Urinary bladder (tissue), 4 donors: Measurements from ENCODE around the gene RILPL2. TPM values are rescaled to one million over a fixed set of nuclear protein-coding genes. Genes with fewer than 3 reads are reported as not detected.
"Not testable (repeated sequence)": the region's sequence is repeated elsewhere in the genome, so short reads cannot be mapped to it uniquely, and the experiment has no call there.

ENCODE experiments used
- DNase-seq: peaks from one replicate; pipeline ENCODE4 v3.0.0-alpha.2; 2015; ENCODE audit errors: extremely low spot score
- H3K27ac ChIP-seq: one replicate; pipeline ENCODE4 v1.5.1; 2013; ENCODE audit warnings: low read depth, mild to moderate bottlenecking, moderate library complexity
- H3K36me3 ChIP-seq: one replicate; pipeline ENCODE4 v1.6.1; 2013; ENCODE audit warnings: mild to moderate bottlenecking, moderate library complexity; ENCODE audit not compliant: insufficient read depth
- H3K4me1 ChIP-seq: one replicate; pipeline ENCODE4 v1.6.1; 2013; ENCODE audit warnings: mild to moderate bottlenecking, moderate library complexity; ENCODE audit not compliant: insufficient read depth
- H3K4me3 ChIP-seq: one replicate; pipeline ENCODE4 v1.5.1; 2013; ENCODE audit warnings: low read depth, low read length
- WGBS: extraction: QIAGEN DNeasy Blood & Tissue Kit; methylation state at CpG from one replicate; pipeline ENCODE4 v1.1.7; 2013; 5-methylcytosine and 5-hydroxymethylcytosine counted together
- polyA plus RNA-seq: library from polyadenylated mRNA; stranded (reverse); fragments of 200-250 nt; gene quantifications from one replicate; pipeline ENCODE4 v1.2.3, GENCODE V29; 2013
- total RNA-seq: library from RNA; depleted of rRNA; stranded (reverse); fragments of >200 nt; gene quantifications from one replicate; pipeline ENCODE4 v1.2.3, GENCODE V29; 2014
- donor health status: healthy with polysubstance abuse.
- donor health status: healthy.

The RILPL2 gene
- total and polyA plus RNA-seq, 2 donors, result 3.2 to 7.1 TPM

DNA sequence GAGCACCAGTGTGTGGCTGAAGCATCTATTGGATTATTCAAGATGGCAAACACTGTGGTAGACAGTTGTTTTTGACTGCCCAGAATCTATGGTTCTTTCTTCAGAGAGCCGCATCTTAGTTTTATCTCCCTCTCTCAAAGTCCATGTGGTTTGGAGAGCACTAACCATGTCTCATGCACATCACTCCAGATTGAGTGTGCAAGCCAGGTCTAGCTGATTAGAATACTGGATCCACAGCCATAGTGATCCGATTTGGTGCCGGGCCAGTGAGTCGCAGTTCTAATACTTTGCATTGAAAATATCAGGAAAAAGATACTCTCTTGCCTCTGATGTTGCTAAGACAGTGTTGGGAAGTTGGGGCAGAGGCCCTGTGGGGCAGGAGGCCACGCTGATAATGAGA lies 67.3 kb downstream of the RILPL2 start:
- no peak for DNase-seq
- no peaks in the 10 kb centered on the region for H3K36me3 ChIP-seq
- H3K4me1 ChIP-seq, result no peaks in the 10 kb centered on the region
- WGBS, result 95% methylated on average over 5 of the region's 5 CpGs
- no peak overlapping the region for H3K4me3 ChIP-seq
- H3K27ac ChIP-seq, result no peak overlapping the region

DNA sequence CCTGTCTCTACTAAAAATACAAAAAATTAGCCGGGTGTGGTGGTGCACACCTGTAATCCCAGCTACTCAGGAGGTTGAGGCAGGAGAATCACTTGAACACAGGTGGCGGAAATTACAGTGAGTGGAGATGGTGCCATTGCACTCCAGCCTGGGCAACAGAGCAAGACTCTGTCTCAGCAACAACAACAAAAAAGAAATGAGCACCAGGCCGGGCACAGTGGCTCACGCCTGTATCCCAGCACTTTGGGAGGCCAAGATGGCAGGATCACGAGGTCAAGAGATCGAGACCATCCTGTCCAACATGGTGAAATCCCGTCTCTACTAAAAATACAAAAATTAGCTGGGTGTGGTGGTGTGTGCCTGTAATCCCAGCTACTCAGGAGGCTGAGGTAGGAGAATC lies 68.1 kb downstream of the RILPL2 start:
- 96% methylated on average over 7 of the region's 7 CpGs for WGBS
- H3K4me3 ChIP-seq, DNase-seq, H3K36me3 ChIP-seq, H3K4me1 ChIP-seq, H3K27ac ChIP-seq: not testable (repeated sequence)

DNA sequence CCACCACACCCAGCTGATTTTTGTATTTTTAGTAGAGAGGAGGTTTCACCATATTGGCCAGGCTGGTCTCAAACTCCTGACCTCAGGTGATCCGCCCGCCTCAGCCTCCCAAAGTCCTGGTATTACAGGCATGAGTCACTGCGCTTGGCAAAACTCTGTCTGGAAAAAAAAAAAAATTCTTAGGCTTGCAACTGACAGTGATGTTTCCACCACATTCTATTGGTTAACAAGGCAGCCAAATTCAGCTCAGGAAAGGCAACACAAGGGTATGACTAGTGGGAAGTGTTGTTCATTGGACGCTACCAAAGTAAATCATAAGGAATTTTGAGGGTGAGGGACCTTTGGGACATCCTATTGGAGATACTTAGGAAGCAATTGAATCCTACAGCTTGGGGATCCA lies 69.0 kb downstream of the RILPL2 start:
- Histone ChIP-seq H3K36me3 (no peaks in the 10 kb centered on the region), H3K4me3 (no peak overlapping the region), H3K4me1 (no peaks in the 10 kb centered on the region), H3K27ac (no peak overlapping the region)
- no peak for DNase-seq
- 90% methylated on average over 4 of the region's 4 CpGs for WGBS

Other genes starting within 250 kb of the RILPL2 start
- gene MPHOSPH9, start 203.5 kb downstream of the RILPL2 start, total RNA-seq, result 88.8 TPM
- 6.2 TPM for gene MPHOSPH9, start 203.5 kb downstream of the RILPL2 start, polyA plus RNA-seq
- 16.4 TPM for gene MTRFR, start 203.2 kb downstream of the RILPL2 start, total RNA-seq
- 11.8 TPM for gene MTRFR, start 203.2 kb downstream of the RILPL2 start, polyA plus RNA-seq
- 120 TPM for gene CDK2AP1, start 164.8 kb downstream of the RILPL2 start, total RNA-seq
- gene CDK2AP1, start 164.8 kb downstream of the RILPL2 start, polyA plus RNA-seq, result 97.3 TPM
- 30.2 TPM for gene SBNO1, start 71.8 kb downstream of the RILPL2 start, total RNA-seq
- gene SBNO1, start 71.8 kb downstream of the RILPL2 start, polyA plus RNA-seq, result 7.1 TPM
- gene KMT5A, start 52.6 kb downstream of the RILPL2 start, total RNA-seq, result 42.3 TPM
- gene KMT5A, start 52.6 kb downstream of the RILPL2 start, polyA plus RNA-seq, result 29.1 TPM
- 13.0 TPM for gene SNRNP35, start 21.5 kb upstream of the RILPL2 start, total RNA-seq
- gene SNRNP35, start 21.5 kb upstream of the RILPL2 start, polyA plus RNA-seq, result 21.9 TPM
- 6.7 TPM for gene RILPL1, start 97.0 kb upstream of the RILPL2 start, total RNA-seq
- 26.2 TPM for gene RILPL1, start 97.0 kb upstream of the RILPL2 start, polyA plus RNA-seq
- gene TMED2, start 147.9 kb upstream of the RILPL2 start, total RNA-seq, result 315 TPM
- gene TMED2, start 147.9 kb upstream of the RILPL2 start, polyA plus RNA-seq, result 147 TPM
- gene DDX55, start 165.4 kb upstream of the RILPL2 start, total RNA-seq, result 15.8 TPM
- 12.2 TPM for gene DDX55, start 165.4 kb upstream of the RILPL2 start, polyA plus RNA-seq
- 26.7 TPM for gene EIF2B1, start 197.0 kb upstream of the RILPL2 start, total RNA-seq
- gene EIF2B1, start 197.0 kb upstream of the RILPL2 start, polyA plus RNA-seq, result 42.1 TPM
- 37.3 TPM for gene GTF2H3, start 197.1 kb upstream of the RILPL2 start, total RNA-seq
- gene GTF2H3, start 197.1 kb upstream of the RILPL2 start, polyA plus RNA-seq, result 14.7 TPM
- 11.8 TPM for gene TCTN2, start 234.4 kb upstream of the RILPL2 start, total RNA-seq
- gene TCTN2, start 234.4 kb upstream of the RILPL2 start, polyA plus RNA-seq, result 7.8 TPM